ENCODE results near the gene GRIK3.
A peak's percentile ranks its signal among the peaks of the same experiment; 100 is the strongest.

GRIK3 gene

GRCh38 chr1:36871146-36871971, 163.0 kb downstream of the GRIK3 start:
- DNase-seq: peak; percentile 10

GRCh38 chr1:36869826-36870225, 164.5 kb downstream of the GRIK3 start:
- no peak for DNase-seq

- no peak for DNase-seq
These were observed 165.3 kb downstream of the GRIK3 start for GRCh38 chr1:36869054-36869453.

GRCh38 chr1:36867575-36867974, 166.7 kb downstream of the GRIK3 start:
- DNase-seq: no peak

DNA sequence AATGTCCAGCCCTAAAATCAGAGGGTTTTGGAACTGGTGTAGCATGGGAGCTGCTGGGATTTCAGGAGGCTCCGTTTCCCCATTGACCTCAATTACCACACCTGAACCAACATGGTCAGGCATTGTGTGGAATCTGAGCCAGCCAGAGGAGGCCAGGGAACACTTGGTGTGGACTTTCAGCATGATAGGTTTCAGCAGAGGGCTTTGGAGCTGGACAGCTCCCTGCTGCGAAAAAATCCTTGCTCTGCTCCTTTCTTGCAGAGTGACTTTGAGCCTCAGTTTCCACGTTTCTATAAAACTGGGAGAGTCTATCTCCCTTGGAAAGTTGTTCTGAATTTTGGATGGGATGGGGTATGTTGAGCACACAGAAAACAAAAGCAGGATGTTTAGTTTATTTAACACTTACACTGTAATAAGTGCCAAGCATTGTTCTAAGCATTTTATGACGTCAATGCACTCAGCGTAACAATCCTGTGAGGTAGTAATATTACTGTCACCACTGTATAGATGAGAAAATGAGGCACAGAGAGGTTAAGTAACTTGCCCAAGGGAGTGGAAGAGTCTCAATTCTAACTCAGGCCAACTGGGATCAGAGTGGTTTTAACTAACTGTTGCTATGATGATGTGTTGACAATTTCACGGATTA, 168.0 kb downstream of the GRIK3 start:
- DNase-seq: no peak

DNA sequence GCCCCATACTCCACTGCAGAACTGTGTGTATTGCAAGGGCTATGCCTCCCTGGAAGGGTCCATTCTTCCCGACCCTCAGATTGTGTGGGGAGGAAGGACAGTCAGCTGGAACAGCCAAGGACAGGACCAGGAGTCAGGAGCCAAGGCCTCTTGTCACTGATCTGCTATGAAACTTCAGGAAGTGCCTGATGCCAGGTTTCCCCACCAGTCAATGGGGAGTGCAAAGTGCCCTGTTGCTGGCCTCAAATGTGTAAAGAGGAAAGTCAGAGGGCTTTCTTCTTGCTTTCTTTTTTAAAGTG, 168.8 kb downstream of the GRIK3 start:
- DNase-seq: no peak

- DNase-seq: no peak
These were observed 169.3 kb downstream of the GRIK3 start for GRCh38 chr1:36864823-36865601.

DNA sequence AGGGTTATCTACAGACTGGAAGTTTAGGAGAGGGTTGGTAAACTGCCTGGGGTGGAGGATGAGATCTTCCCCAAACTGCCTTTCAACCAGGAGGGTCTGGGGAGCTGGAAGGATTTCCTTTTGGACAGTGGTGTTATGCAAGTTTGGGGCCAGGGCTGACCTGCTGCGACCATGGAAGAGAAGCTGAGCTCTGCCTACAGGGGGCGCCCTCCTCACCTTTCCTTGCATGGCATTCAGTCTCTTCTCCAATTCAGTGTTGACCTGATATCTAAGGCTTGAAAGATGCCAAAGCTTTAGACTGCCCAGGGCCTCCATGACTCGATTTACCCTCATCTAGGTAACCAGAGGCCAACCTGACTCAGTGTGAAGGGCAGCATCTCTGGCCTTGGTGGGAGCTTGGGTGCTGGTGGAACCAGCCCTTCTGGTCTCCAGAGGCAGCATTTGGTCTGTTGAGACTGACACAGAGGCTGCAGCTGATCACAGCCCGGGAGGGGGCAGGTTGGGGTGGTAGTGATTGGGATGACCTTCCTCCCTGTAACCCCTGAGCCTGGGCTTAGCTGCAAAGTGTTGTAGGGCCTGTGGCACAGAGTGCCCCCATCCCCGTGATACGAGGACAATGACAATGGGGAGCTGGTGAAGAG, 170.0 kb downstream of the GRIK3 start:
- no peak for DNase-seq

DNA sequence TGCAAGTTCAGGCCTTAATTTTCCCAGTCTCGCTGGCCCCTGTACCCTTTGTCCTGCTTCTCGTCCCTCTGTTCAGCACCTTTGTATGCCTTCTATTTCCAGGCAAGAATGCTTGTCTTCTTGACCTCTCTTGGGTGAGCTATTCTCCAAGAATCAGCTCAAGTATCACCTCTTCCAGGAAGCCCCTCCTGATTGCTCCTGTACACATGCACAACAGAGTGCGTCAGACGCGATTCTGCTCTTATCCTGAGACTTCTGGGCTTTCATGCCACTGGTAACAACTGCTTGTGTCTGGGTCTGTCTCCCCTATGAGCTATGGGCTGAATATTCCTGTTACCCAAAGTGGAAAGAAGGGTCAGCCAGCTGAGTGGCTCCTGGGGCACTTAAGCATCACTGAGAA, 170.8 kb downstream of the GRIK3 start:
- no peak for DNase-seq

GRCh38 chr1:36863061-36863460, 171.3 kb downstream of the GRIK3 start:
- no peak for DNase-seq

- no peak for DNase-seq
These were observed 172.9 kb downstream of the GRIK3 start for GRCh38 chr1:36861375-36861774.

DNA sequence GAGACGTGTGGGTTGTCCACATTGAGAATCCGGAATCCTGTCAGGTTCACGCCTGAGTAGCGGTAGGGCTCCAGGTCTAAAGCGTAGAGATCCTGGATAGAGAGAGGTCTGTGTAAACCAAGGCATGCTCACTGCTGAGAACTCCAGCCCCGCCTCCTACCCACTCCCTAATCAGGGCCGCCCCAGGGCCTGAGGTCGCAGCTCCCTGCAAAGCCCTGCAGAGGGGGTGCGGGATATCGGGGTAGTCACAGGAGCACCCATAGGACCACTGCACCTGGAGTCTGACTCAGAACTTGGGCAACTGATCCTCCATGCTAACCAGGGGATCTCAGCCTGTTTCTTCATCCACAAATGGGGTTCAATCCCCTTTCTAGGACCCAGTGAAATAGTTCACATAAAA, 174.4 kb downstream of the GRIK3 start:
- DNase-seq: no peak

GRCh38 chr1:36858981-36859380, 175.3 kb downstream of the GRIK3 start:
- no peak for DNase-seq

- DNase-seq: no peak
These were observed 175.8 kb downstream of the GRIK3 start for GRCh38 chr1:36858553-36858952.

GRCh38 chr1:36857754-36858153, 176.6 kb downstream of the GRIK3 start:
- DNase-seq: no peak

GRCh38 chr1:36855699-36856494, 178.4 kb downstream of the GRIK3 start:
- no peak for DNase-seq

- DNase-seq: no peak
These were observed 180.7 kb downstream of the GRIK3 start for GRCh38 chr1:36853638-36854037.

DNA sequence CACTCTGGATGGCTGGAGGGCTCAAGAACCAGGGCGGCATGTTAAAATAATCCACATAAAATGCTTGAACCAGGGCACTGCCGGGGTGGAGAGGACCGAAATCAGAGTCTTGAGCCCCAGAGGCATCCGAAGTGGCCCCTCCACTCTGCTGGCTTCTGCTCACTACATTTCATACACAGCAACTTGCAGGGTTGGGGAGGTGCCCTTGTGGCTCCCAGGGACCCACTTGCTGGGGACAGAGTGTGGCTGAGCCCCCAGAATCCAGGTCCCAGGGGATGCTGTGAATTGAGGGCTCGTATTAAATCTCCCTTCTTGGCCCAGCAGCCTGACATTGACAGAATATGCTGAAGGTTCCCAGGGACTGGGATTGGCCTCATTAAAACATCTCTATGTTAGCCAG, 181.7 kb downstream of the GRIK3 start:
- DNase-seq: no peak

GRCh38 chr1:36851595-36851994, 182.7 kb downstream of the GRIK3 start:
- DNase-seq: no peak

DNA sequence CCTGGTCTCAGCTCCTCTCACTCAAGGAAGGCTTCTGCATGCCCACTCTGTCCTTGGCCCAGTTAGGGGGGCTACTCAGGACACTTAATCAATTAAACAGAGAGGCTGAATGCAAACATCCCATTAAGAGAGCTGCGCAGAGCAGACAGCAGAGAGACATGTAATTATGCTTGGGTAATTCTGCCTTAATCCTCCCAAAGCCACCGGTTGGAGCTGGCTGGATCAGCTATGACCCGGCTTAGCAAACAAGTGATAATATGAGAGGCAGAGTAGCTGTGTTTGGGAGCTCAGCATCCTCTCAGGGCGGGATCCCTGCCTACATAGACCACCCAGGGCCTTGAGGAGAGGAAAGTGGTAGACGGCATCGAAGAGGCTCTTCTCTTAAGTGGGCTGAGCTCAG, 183.2 kb downstream of the GRIK3 start:
- DNase-seq: no peak

DNA sequence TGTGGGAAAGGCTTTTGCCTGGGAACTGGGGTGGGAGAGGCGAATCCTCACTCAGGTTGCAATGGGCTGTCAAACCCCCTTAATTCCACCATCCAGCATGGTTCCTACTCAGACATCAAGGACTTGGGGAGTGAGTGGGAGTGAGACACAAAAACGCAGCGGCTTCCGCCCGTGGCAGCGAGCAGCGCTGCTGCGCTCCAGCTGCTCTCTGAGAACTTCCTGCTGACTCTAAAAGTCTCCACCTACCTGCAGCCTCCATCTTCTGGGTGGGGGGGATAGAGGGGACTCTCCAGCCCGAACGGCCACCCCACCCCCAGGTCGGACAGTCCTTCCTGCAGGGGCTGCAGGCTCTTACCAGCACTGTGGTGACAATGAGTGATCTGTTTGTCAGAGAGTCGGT, 184.4 kb downstream of the GRIK3 start:
- no peak for DNase-seq

DNA sequence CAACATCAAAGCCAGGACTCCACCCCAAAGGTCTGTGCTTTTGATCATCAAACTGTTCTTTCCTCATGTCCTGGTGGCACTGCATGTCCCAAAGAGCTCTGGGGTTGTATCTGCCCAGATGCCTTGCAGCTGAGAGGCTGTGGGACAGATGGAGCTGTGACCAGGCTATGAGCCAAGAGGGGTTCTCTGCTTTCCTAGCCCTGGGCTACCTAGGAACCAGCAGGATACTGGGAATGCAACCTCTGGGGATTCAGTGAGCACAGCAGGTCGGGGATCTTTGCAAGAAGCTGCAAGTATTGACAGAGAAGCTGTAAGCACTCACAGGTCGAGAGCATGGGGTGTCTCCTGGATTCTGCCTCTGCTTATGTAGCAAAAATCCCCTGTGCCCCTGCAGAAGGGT, 186.6 kb downstream of the GRIK3 start:
- no peak for DNase-seq

DNA sequence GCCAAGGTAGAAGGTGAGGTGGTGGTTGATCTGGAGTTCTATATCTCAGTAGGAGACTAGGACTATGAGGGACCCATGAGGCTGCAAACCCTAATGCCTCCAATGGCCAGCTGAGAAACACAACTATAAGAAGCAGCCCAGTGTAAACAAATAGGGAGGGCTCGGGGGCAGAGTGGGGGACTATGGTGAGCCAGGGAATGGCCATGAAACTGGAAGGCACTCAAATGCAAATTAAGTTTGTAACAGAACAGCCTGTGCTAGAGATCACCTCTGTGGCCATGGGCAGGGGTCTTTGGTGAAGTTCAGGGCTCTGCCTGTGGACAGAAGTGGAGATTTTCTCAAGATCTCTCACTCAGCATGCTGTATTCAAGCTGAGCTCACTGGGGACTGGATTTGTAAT, 187.1 kb downstream of the GRIK3 start:
- DNase-seq: no peak

Measured in left hindlimb (tissue), 1 donor.